HFF-Myc (cell line): ENCODE measurements around the gene POLDIP3.
"Not testable (repeated sequence)": the region's sequence is repeated elsewhere in the genome, so short reads cannot be mapped to it uniquely, and the experiment has no call there.

Source experiments
- DNase-seq: peaks from one replicate; pipeline ENCODE4 v3.0.0-alpha.2; 2011; ENCODE audit warnings: low read depth; ENCODE audit errors: extremely low read depth
- H3K4me3 ChIP-seq: replicated peaks from 2 replicates; pipeline ENCODE4 v1.5.1; 2011; ENCODE audit warnings: low read depth, mild to moderate bottlenecking, control low read depth, low read length
- TF ChIP-seq, protein P1 (sequence below): IDR thresholded peaks from 2 replicates; pipeline ENCODE4 v1.5.1; 2012; ENCODE audit warnings: mild to moderate bottlenecking, low read depth, low read length, control low read depth; ENCODE audit errors: missing control alignments

Gene POLDIP3

DNA sequence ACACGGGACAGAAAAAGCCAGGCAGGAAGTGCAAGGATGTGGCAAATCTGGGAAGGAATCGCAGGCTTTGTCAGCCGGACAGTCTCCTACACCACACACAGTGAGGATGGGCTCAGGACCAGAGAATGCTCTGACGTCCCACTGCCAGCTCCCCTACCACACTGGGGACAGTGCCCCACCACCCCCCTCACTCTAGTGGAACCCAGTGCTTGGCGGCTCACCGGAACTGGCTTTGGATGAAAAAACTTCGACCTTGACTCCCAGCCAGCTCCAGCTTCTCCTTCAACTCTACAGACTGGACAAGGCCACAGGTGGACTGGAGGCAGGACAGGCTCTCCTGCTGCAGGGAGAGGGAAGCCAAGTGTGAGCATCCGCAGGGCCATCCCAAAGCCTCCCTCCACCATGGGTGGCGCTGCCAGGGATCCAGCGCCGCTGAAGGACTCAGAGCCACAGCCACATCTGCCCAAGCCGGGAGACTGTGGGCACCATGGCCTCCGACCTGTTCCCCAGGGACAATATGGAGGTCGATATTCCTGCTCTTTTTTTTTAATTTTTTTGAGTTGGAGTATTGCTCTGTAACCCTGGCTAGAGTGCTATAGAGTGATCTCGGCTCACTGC lies 37.0 kb downstream of the POLDIP3 start:
- no peak for DNase-seq
- TF ChIP-seq, protein P1, sequence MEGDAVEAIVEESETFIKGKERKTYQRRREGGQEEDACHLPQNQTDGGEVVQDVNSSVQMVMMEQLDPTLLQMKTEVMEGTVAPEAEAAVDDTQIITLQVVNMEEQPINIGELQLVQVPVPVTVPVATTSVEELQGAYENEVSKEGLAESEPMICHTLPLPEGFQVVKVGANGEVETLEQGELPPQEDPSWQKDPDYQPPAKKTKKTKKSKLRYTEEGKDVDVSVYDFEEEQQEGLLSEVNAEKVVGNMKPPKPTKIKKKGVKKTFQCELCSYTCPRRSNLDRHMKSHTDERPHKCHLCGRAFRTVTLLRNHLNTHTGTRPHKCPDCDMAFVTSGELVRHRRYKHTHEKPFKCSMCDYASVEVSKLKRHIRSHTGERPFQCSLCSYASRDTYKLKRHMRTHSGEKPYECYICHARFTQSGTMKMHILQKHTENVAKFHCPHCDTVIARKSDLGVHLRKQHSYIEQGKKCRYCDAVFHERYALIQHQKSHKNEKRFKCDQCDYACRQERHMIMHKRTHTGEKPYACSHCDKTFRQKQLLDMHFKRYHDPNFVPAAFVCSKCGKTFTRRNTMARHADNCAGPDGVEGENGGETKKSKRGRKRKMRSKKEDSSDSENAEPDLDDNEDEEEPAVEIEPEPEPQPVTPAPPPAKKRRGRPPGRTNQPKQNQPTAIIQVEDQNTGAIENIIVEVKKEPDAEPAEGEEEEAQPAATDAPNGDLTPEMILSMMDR = no peak
- H3K4me3 ChIP-seq = no peak overlapping the region

DNA sequence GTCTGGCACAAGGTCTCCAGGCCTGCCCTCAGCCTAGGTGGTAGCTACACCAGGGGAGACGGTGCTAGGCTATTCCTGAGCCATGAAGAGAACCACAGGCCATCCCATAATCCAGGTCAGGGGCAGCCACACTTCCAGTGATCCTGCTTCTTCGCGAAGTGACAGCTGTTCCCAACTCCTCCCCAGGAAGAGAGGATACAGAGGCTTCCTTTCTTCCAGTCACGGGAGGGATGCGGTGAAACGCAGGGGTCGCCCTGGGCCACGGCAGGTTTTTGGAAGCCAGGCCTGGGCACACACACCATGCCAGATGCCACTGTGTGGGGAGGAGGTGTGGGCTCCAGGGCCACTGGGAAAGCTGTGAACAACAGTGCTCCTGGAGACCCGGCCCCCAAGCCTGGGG lies 37.5 kb downstream of the POLDIP3 start:
- not testable (repeated sequence) for DNase-seq, H3K4me3 ChIP-seq

DNA sequence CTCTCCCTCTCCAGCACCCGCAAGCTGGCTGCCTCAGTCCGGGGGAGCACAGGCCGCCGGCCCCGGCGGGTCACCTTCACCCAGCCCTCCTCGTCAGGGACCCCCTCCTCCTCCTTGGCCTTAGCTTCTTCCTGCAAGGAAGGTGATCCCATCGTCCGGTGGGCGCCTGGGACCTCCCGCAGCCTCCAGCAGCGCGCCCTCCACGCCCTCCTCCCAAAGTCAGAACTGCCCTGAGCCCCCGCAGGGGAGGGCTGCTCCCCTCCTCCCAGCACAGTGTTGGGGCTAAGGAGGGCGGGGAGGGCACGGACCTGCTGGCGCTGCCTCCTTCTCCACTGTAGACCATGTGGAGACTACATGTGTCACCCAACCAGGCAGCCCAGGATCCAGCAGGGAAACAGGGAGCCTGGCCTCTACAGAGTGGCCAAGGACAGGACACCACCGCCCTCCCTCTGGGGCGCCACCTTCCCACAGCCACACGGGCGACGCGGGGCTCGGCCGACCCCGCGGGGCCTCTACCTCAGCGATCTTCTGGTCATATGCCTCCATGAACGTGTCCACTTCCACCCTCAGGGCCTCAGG lies 38.6 kb downstream of the POLDIP3 start:
- not testable (repeated sequence) for H3K4me3 ChIP-seq, DNase-seq

DNA sequence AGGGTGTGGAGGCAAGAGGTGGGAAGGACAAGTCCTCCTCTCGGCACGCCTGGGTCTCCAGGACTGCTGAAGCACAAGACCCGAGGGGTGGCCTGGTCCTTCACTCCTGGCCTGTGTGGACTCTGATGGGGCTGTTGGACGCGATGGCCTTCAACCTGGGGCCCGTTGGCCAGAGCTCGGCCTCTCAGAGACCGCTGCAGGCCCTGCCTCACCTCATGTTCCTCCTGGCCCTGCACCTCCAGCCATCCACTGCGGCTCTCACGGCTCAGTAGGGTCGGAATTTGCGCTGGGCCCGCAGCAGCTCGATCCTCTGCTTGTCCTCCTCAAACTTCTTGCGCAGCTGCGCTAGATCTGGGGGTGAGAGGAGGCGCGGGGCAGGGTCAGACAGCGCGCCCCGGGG lies 40.2 kb downstream of the POLDIP3 start:
- DNase-seq = not testable (repeated sequence)

DNA sequence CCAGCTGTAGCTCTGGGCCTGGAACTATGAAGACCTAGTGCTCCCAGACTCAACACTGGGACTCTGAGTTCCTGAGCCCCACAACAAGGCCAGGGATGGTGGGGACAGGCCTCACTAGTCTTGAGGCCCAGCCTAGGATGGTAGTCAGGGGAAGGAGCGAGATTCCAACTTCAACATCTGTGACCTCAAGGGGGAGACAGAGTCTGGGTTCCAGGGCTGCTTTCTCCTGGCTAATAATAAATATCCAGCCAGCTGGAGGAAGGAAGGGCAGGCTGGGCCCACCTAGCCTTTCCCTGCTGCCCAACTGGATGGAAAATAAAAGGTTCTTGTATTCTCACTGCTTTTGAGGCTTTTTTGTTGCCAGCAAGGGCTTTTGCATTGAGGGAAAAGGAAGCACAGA lies 40.6 kb downstream of the POLDIP3 start:
- not testable (repeated sequence) for DNase-seq, H3K4me3 ChIP-seq

More for the DNA sequence above, 40.2 kb downstream of the POLDIP3 start:
- H3K4me3 ChIP-seq = not testable (repeated sequence)

DNA sequence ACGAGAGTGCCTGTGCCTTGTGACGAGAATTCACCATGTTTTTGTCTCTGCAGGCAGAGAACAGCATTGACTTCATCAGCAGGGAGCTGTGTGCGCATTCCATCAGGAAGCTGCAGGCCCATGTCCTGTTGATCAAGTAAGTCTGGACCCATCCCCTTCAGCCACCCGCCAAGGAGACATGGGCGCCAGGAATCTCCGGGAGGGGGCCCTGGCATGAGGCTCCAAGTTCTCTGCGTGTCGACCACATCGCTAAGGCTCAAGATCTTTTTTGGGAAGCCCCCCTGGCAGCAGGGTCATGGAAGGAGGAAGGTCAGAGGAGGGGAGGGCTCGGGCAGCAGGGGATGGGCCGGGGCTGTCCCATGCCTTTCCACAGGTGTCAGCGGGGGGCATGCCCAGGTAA lies 43.6 kb downstream of the POLDIP3 start:
- not testable (repeated sequence) for H3K4me3 ChIP-seq, DNase-seq

DNA sequence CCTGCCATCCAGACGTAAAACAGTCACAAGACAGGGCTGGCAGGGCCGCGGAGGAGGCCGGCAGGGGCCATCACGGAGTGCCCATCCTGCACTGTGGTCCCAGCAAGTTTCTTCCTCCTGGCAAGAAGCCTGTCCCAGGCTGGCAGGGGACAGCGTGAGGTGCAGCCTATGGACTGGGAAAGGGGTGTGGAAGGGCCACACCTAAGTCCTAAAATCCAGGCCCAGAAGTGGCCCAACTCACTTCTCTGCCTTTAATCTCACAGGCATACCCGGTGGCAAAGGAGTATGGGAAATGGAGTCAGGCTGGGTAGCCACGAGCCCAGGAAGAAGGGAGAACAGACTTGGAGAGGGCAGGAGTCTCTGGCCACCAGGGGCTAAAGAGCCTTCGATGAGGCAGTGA lies 44.1 kb downstream of the POLDIP3 start:
- DNase-seq, H3K4me3 ChIP-seq: not testable (repeated sequence)

DNA sequence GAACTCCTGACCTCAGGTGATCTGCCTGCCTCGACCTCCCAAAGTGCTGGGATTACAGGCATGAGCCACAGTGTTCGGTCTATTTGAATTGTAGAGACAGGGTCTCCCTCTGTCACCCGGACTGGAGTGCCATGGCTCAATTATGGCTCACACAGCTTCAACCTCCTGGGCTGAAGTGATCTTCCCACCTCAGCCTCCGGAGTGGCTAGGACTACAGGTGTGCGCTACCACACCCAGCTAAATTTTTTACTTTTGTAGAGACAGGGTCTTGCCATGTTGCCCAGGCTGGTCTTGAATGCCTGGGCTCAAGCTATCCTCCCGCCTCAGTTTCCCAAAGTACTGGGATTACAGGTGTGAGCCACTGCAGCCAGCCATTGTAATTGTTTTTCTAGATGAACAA lies 46.7 kb downstream of the POLDIP3 start:
- DNase-seq, H3K4me3 ChIP-seq: not testable (repeated sequence)

DNA sequence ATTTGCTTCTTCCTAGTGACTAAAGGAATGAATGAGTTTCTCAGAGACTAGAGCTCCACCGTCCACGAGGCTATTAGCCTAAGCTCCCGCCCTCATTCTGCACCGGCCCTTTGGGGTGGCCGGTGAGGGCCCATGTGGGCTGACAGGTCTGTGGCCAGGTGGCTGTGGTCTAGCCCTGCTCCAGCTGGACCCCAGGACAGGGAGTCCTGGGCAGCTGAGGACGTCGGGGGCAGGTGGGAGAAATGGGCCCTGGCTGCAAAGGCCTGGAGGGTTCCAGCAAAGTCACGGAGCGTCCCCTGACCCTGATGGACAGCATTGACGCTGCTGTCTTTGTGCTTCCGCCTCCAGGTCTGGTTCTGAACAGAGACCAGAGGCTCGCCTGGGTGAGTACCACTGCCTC lies 48.7 kb downstream of the POLDIP3 start:
- no peak for DNase-seq
- no peak overlapping the region for H3K4me3 ChIP-seq
- TF ChIP-seq, protein P1 = no peak

DNA sequence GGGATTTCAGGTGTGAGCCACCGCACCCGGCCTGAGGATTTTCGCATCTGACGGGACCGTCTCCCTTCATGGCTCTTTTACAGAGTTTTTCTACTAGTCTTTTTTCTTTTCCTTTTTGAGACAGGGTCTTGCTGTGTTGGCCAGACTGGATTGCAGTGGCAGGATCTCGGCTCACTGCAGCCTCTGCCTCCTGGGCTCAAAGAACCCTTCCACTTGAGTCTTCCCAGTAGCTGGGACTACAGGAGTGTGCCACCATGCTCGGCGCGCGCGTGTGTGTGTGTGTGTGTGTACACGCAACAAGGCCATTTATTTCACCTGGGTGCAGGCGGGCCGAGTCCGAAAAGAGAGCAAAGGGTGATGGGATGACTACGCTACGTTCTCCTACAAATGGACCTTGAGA lies 50.0 kb downstream of the POLDIP3 start:
- H3K4me3 ChIP-seq = no peak overlapping the region
- no peak for DNase-seq
- TF ChIP-seq, protein P1 = no peak

DNA sequence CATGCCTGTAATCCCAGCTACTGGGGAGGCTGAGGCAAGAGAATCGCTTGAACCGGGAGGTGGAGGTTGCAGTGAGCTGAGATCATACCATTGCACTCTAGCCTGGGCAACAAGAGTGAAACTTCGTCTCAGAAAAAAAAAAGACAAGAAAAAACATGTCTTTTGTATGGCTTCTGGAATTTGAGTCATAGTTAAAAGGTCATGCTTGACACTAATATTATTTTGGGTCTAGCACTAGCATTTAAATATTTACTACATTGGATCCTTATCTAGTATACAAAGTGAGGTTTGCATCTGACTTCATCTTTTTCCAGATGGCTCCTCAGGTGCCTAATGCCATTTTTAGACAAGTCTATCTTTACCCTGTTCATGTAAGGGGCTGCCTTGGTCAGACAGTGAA lies 50.7 kb downstream of the POLDIP3 start:
- not testable (repeated sequence) for H3K4me3 ChIP-seq, DNase-seq
